Fibroblast of villous mesenchyme (primary cell): ENCODE measurements around the gene CLDN20. TPM values are rescaled to one million over a fixed set of nuclear protein-coding genes. Genes with fewer than 3 reads are reported as not detected.
"Not testable (repeated sequence)": the region's sequence is repeated elsewhere in the genome, so short reads cannot be mapped to it uniquely, and the experiment has no call there.

Experiments used
- DNase-seq: peaks from one replicate; pipeline ENCODE4 v3.0.0-alpha.2; 2010; ENCODE audit warnings: low read depth
- H3K4me3 ChIP-seq: 2 replicates; pipeline ENCODE4 v1.5.1; 2011; ENCODE audit warnings: low read depth, mild to moderate bottlenecking, low read length
- CTCF ChIP-seq: IDR thresholded peaks from 2 replicates; pipeline ENCODE4 v1.5.1; 2012; ENCODE audit warnings: low read depth, mild to moderate bottlenecking, low read length; ENCODE audit not compliant: insufficient read depth
- total RNA-seq: library from RNA; depleted of rRNA; stranded (reverse); fragments of >200 nt; gene quantifications from 2 replicates; pipeline ENCODE4 v1.2.3, GENCODE V29; 2012

The CLDN20 gene
- not detected in 2 replicates for total RNA-seq

GRCh38 chr6:155263373-155264063 lies at the start of gene CLDN20:
TSS of gene CLDN20 (plus strand) at chr6:155264013. CDS start at chr6:155275720, 11,707 bp downstream.
- H3K4me3 ChIP-seq, result no peak within 1 kb of the TSS
- DNase-seq, result no peak
- TF ChIP-seq CTCF, result no peak

- H3K4me3 ChIP-seq, result no peak overlapping the region
- DNase-seq, result no peak
- TF ChIP-seq CTCF, result no peak
These were observed 47.9 kb upstream of the CLDN20 start for GRCh38 chr6:155215906-155216305.

GRCh38 chr6:155216312-155217046 lies 47.3 kb upstream of the CLDN20 start:
- H3K4me3 ChIP-seq, result no peak overlapping the region
- TF ChIP-seq CTCF, result no peak
- no peak for DNase-seq

GRCh38 chr6:155218711-155219110 lies 45.1 kb upstream of the CLDN20 start:
- not testable (repeated sequence) for DNase-seq, H3K4me3 ChIP-seq

GRCh38 chr6:155219299-155219698 lies 44.5 kb upstream of the CLDN20 start:
- TF ChIP-seq CTCF, result no peak
- DNase-seq, result no peak
- H3K4me3 ChIP-seq, result no peak overlapping the region

GRCh38 chr6:155219858-155220301 lies 43.9 kb upstream of the CLDN20 start:
- no peak overlapping the region for H3K4me3 ChIP-seq
- no peak for DNase-seq
- TF ChIP-seq CTCF, result no peak

GRCh38 chr6:155221086-155221485 lies 42.7 kb upstream of the CLDN20 start:
- H3K4me3 ChIP-seq, result no peak overlapping the region
- no peak for TF ChIP-seq CTCF
- no peak for DNase-seq
